SK-N-MC (cell line): Measurements from ENCODE around the gene ITSN1.

Source experiments
- EZH2 ChIP-seq: fragments of 200-600 bp; sonication (generic); IDR thresholded peaks from one replicate; pipeline ENCODE4 v1.6.1; 2017; ENCODE audit warnings: antibody characterized with exemption
- FOXP2 ChIP-seq: optimal IDR thresholded peaks from 2 replicates; pipeline ENCODE3; 2011; ENCODE audit warnings: mild to moderate bottlenecking, moderate library complexity; ENCODE audit not compliant: insufficient read depth; ENCODE audit errors: extremely low read length, control extremely low read depth
- POLR2AphosphoS5 ChIP-seq: IDR thresholded peaks from 2 replicates; pipeline ENCODE4 v1.6.1; 2012; ENCODE audit warnings: mild to moderate bottlenecking, low read depth, low read length, borderline replicate concordance

DNA sequence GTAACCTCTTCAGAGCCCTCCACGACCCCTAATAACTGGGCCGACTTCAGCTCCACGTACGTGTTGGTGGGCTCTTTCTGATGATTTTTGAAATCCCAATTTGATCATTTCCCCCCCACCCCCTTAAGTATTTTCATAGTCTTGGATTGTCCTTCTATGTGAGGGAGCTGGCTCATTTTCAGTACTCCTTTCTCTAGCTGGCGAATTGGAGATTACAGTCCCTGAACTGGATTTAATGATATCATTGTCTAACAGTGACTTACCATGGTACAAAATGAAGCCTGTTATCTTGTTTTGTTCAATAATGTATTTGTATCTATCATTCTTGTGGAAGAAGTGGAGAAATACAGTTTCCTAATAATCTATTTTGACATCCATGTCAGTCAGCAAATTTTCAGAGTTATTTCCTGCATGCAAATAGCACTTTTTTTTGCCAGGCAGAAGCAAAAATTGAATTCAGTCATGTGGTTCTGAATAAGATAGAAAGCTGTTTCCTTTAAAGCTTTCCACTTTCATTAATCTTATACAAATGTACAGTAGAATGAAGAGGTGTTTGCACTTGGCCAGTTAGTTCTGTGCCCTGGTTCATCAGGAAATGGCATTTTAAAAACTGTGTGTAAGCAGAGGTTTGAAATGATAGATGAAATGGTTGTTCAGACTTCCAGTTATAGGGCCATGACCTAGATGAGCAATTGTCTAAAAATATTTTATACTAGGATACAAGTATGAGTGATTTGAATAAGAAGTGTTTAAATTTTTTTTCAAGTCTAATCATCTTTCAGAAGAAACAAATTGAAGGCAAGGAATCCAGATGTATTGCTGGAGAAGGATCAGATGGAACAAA is 169.1 kb downstream of the ITSN1 start:
- TF ChIP-seq POLR2AphosphoS5 (no peak), EZH2 (no peak), FOXP2 (no peak)
